ENCODE results near the gene RASA2. TPM values are rescaled to one million over a fixed set of nuclear protein-coding genes. Genes with fewer than 3 reads are reported as not detected.
"Not testable (repeated sequence)": the region's sequence is repeated elsewhere in the genome, so short reads cannot be mapped to it uniquely, and the experiment has no call there.

RASA2 gene
- polyA plus RNA-seq, 1 of the 3 experiments (the other 2 are of a cell fraction): 2.4 TPM

DNA sequence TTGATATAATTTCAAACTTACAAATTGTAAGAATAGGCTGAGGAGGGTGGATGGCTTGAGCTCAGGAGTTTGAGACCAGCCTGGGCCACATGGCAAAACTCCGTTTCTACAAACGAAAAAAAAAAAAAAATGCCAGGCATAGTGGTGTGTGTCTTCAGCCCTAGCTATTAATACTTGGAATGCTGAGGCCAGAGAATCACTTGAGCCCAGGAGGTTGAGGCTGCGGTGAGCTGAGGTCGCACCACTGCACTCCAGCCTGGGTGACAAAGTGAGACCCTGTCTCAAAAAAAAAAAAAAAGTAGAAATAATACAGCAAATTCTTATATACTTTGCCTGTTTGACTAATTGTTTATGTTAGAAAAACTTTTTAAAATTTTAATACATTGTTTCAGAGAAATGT lies 10.8 kb downstream of the RASA2 start:
- H2AFZ ChIP-seq (ENCODE audit: low read depth); H3K4me1 ChIP-seq (ENCODE audit: control insufficient read depth in 1 of 2, insufficient read depth in 2 of 2, low read depth in 1 of 2, low read length in 1 of 2); H3K4me2 ChIP-seq; H3K36me3 ChIP-seq (replicated peaks in 1 of 2; ENCODE audit: control insufficient read depth in 1 of 2, insufficient read depth in 2 of 2, low read length in 1 of 2); H3K9me3 ChIP-seq; POLR2A ChIA-PET; H3K27ac ChIP-seq (ENCODE audit: low read depth in 2 of 2, low read length in 1 of 2); H3K4me3 ChIP-seq (ENCODE audit: low read depth in 2 of 2, low read length in 1 of 2); H3K27me3 ChIP-seq (ENCODE audit: insufficient read depth); H3F3A ChIP-seq (replicated peaks; ENCODE audit: insufficient read depth); DNase-seq; H3K9me2 ChIP-seq; H3K9ac ChIP-seq: not testable (repeated sequence)
- Histone ChIP-seq H4K20me1 (ENCODE audit: insufficient read depth) (peaks cover 31% of the 10 kb centered on the region), H3K79me2 (ENCODE audit: insufficient read depth) (peaks cover 96% of the 10 kb centered on the region)
- CTCF ChIA-PET: interaction anchor here (0.6 kb wide), 2 partner anchors 68 to 247 kb away, joined by 3 read pairs; no protein-coding TSS in a partner anchor
- WGBS (ENCODE audit: low lambda C conversion rate): 94% methylated on average over 4 of the region's 4 CpGs

- POLR2A ChIA-PET: no interaction called here
- Histone ChIP-seq H3K79me2 (ENCODE audit: insufficient read depth) (peaks cover 96% of the 10 kb centered on the region), H3F3A (replicated peaks; ENCODE audit: insufficient read depth) (no peaks in the 10 kb centered on the region), H4K20me1 (ENCODE audit: insufficient read depth) (peaks cover 22% of the 10 kb centered on the region), H3K27ac (ENCODE audit: low read depth in 2 of 2, low read length in 1 of 2) (no peak overlapping the region), H2AFZ (ENCODE audit: low read depth) (no peak overlapping the region), H3K4me2 (no peak overlapping the region), H3K9me2 (no peaks in the 10 kb centered on the region), H3K9ac (no peak overlapping the region), H3K9me3 (no peaks in the 10 kb centered on the region), H3K27me3 (ENCODE audit: insufficient read depth) (no peaks in the 10 kb centered on the region), H3K4me3 (ENCODE audit: low read depth in 2 of 2, low read length in 1 of 2) (no peak overlapping the region), H3K4me1 (ENCODE audit: control insufficient read depth in 1 of 2, insufficient read depth in 2 of 2, low read depth in 1 of 2, low read length in 1 of 2) (no peaks in the 10 kb centered on the region), H3K36me3 (replicated peaks in 1 of 2; ENCODE audit: control insufficient read depth in 1 of 2, insufficient read depth in 2 of 2, low read length in 1 of 2) (peaks cover 4 to 9% of the 10 kb centered on the region in 2 experiments)
- DNase-seq: no peak
- CTCF ChIA-PET: interaction anchor here (0.6 to 0.8 kb wide), 2 partner anchors 17 to 63 kb away, joined by 3 read pairs; no protein-coding TSS in a partner anchor
- WGBS (ENCODE audit: low lambda C conversion rate): 92% methylated on average over 6 of the region's 6 CpGs
- TF ChIP-seq, protein P1, sequence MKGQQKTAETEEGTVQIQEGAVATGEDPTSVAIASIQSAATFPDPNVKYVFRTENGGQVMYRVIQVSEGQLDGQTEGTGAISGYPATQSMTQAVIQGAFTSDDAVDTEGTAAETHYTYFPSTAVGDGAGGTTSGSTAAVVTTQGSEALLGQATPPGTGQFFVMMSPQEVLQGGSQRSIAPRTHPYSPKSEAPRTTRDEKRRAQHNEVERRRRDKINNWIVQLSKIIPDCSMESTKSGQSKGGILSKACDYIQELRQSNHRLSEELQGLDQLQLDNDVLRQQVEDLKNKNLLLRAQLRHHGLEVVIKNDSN (IDR thresholded peaks at IDR 0.05; ENCODE audit: borderline replicate concordance, low read depth): no peak
- TF ChIP-seq YY1 (IDR thresholded peaks at IDR 0.05; ENCODE audit: low read depth) (no peak), MEF2A (IDR thresholded peaks at IDR 0.05; ENCODE audit: borderline replicate concordance, low read depth) (no peak), FOXJ3 (CRISPR knock-in tag; IDR thresholded peaks at IDR 0.05) (no peak), REST (IDR thresholded peaks at IDR 0.05; ENCODE audit: low read depth, low read length) (no peak), EZH2phosphoT487 (IDR thresholded peaks at IDR 0.05; ENCODE audit: borderline replicate concordance, low read depth) (no peak), RXRA (IDR thresholded peaks at IDR 0.05; ENCODE audit: borderline replicate concordance, low read depth) (no peak), POLR2AphosphoS5 (IDR thresholded peaks at IDR 0.05; ENCODE audit: low read depth, low read length) (no peak)
- TF ChIP-seq, protein P2, sequence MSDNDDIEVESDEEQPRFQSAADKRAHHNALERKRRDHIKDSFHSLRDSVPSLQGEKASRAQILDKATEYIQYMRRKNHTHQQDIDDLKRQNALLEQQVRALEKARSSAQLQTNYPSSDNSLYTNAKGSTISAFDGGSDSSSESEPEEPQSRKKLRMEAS (IDR thresholded peaks at IDR 0.05; ENCODE audit: low read depth): no peak
Observed at GRCh38 chr3:141498598-141499223, 11.9 kb downstream of the RASA2 start.
